Ectodermal cell (in vitro differentiated cells): ENCODE results near the gene DNMBP.

Experiments used
- H3K27ac ChIP-seq: 2 replicates; pipeline ENCODE4 v1.7.0; 2013; ENCODE audit warnings: mild to moderate bottlenecking, low read depth, low read length; ENCODE audit not compliant: insufficient read depth, poor library complexity, severe bottlenecking
- H3K27me3 ChIP-seq: 2 replicates; pipeline ENCODE4 v1.7.0; 2013; ENCODE audit warnings: mild to moderate bottlenecking, low read length; ENCODE audit not compliant: insufficient read depth, control insufficient read depth, poor library complexity, severe bottlenecking
- H3K36me3 ChIP-seq: one replicate; pipeline ENCODE4 v1.7.0; 2013; ENCODE audit warnings: low read length; ENCODE audit not compliant: control insufficient read depth, insufficient read depth
- H3K4me1 ChIP-seq: one replicate; pipeline ENCODE4 v1.7.0; 2013; ENCODE audit warnings: low read length; ENCODE audit not compliant: control insufficient read depth, insufficient read depth
- H3K4me3 ChIP-seq: 2 replicates; pipeline ENCODE4 v1.7.0; 2013; ENCODE audit warnings: low read depth, low read length, control low read depth; ENCODE audit not compliant: insufficient read depth
- H3K9me3 ChIP-seq: 2 replicates; pipeline ENCODE4 v1.7.0; 2013; ENCODE audit warnings: mild to moderate bottlenecking, low read length, moderate library complexity; ENCODE audit not compliant: control insufficient read depth
- WGBS, 2 experiments: methylation state at CpG; one replicate each; pipeline ENCODE4 v1.1.7; 2013; ENCODE audit warnings: missing lambda C conversion rate in 2 of 2; 5-methylcytosine and 5-hydroxymethylcytosine counted together

The DNMBP gene

GRCh38 chr10:100006243-100006886 lies 3.4 kb downstream of the DNMBP start:
- H3K4me1 ChIP-seq = peaks cover 2% of the 10 kb centered on the region
- 63 to 74% methylated on average over 4 of the region's 4 CpGs for whole genome bisulfite sequencing, 2 experiments
- no peak overlapping the region for H3K4me3 ChIP-seq
- no peak overlapping the region for H3K27ac ChIP-seq
- H3K36me3 ChIP-seq = no peaks in the 10 kb centered on the region
- H3K9me3 ChIP-seq = no peaks in the 10 kb centered on the region
- H3K27me3 ChIP-seq = peaks cover 27% of the 10 kb centered on the region

DNA sequence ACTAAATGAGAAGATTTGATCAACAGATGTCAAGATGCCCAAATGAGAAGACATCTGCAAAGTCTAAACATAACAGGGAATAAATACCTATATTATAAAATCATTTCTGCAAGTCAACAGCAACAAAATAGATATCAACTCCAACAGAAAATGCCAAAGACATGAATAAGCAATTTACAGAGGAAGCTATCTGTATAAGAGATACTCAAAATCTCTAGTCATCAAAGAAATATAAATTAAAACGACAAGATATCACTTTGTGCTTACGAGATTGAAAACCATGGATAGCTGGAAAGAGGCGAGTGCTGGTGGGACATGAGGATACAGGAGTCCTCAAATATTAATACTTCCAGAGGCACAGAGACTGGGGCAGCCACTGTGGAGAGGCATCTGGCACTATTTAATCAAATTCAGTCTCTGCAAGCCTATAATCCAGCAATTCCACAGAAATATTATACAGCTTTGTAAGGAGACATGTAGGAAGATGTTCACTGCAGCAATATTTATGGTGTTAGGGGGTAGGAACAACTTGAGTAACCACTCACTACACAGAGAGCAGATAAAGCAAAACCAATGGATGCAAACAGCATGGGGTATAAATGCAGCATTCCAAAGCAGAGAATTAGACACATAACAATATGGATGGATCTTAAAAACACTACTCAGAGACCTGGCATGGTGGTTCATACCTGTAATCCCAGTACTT lies 4.8 kb downstream of the DNMBP start:
- H3K27me3 ChIP-seq = peaks cover 15% of the 10 kb centered on the region
- no peak overlapping the region for H3K27ac ChIP-seq
- H3K9me3 ChIP-seq = no peaks in the 10 kb centered on the region
- 96% methylated on average over 3 of the region's 3 CpGs for WGBS, 2 experiments
- H3K4me3 ChIP-seq = no peak overlapping the region
- peaks cover 2% of the 10 kb centered on the region for H3K4me1 ChIP-seq
- no peaks in the 10 kb centered on the region for H3K36me3 ChIP-seq

GRCh38 chr10:100000109-100000644 lies 9.6 kb downstream of the DNMBP start:
- Histone ChIP-seq H3K9me3 (no peaks in the 10 kb centered on the region), H3K27me3 (no peaks in the 10 kb centered on the region), H3K4me1 (no peaks in the 10 kb centered on the region), H3K4me3 (no peak overlapping the region), H3K36me3 (no peaks in the 10 kb centered on the region), H3K27ac (no peak overlapping the region)
- WGBS, 2 experiments = 80 to 85% methylated on average over 6 of the region's 6 CpGs

DNA sequence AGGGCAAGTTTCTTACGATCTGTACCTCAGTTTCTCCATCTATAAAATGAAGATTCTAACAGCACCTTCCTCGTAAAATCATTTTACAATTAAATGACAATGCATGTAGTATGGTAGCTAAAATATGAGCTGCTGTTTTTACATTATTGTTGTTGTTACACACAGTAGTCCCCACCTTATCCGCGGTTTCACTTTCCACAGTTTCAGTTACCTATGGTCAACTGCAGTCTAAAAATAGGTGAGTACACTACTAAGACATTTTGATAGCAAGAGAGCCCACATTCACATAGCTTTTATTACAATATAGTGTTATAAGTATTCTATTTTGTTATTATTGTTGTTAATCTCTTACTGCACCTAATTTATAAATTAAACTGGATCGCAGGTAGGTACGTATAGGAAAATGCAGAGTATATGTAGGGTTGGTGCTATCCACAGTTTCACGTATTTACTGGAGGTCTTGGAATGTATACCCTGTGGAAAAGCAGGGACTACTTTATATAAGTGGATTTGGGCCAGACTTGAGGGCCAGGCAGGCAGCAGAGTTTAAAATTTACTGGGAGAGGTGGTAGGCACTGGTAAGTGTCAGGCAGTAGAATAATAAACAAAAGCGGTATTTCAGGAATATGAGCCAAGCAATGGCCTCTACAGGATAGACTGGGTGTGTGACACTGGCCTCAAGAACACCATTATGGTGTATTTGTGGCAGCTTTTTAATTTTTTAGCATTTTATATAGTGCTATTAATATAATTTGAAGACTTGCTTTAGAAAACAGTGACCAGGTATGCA lies 10.2 kb downstream of the DNMBP start:
- WGBS, 2 experiments = 97 to 98% methylated on average over 5 to 8 of the region's 8 CpGs
- H3K4me3 ChIP-seq = no peak overlapping the region

GRCh38 chr10:99998889-99999288 lies 10.9 kb downstream of the DNMBP start:
- no peaks in the 10 kb centered on the region for H3K36me3 ChIP-seq
- WGBS, 2 experiments = 90 to 91% methylated on average over 6 of the region's 6 CpGs
- no peak overlapping the region for H3K4me3 ChIP-seq
- no peaks in the 10 kb centered on the region for H3K4me1 ChIP-seq
- no peaks in the 10 kb centered on the region for H3K27me3 ChIP-seq
- no peak overlapping the region for H3K27ac ChIP-seq
- no peaks in the 10 kb centered on the region for H3K9me3 ChIP-seq

More for the DNA sequence above, 10.2 kb downstream of the DNMBP start:
- no peaks in the 10 kb centered on the region for H3K9me3 ChIP-seq
- no peaks in the 10 kb centered on the region for H3K36me3 ChIP-seq
- no peaks in the 10 kb centered on the region for H3K27me3 ChIP-seq
- H3K4me1 ChIP-seq = no peaks in the 10 kb centered on the region
- no peak overlapping the region for H3K27ac ChIP-seq

- H3K9me3 ChIP-seq = no peaks in the 10 kb centered on the region
- no peak overlapping the region for H3K4me3 ChIP-seq
- WGBS, 2 experiments = 78 to 82% methylated on average over 3 to 4 of the region's 4 CpGs
- H3K36me3 ChIP-seq = no peaks in the 10 kb centered on the region
- no peaks in the 10 kb centered on the region for H3K27me3 ChIP-seq
- no peak overlapping the region for H3K27ac ChIP-seq
- H3K4me1 ChIP-seq = no peaks in the 10 kb centered on the region
Observed at GRCh38 chr10:99996671-99997648, 12.8 kb downstream of the DNMBP start.

DNA sequence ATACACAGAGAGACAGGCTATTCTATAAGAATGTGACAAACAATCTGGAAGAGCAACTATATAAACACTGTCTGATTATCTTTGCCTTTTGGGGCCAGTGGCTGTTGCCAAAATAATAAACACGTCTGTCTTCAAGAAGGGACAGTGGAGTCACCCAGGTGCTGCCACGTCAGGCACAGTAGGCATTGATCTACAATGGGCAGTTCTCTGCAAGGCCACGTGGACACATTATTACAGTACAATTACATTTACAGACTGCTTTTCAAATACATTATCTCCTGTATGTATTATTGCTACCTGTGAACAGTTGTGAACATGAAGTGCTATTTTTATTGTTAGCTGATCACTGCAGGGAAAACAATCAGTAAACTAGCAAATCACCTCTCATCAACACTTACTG lies 14.0 kb downstream of the DNMBP start:
- no peaks in the 10 kb centered on the region for H3K27me3 ChIP-seq
- no peak overlapping the region for H3K4me3 ChIP-seq
- H3K27ac ChIP-seq = no peak overlapping the region
- H3K4me1 ChIP-seq = no peaks in the 10 kb centered on the region
- H3K9me3 ChIP-seq = no peaks in the 10 kb centered on the region
- WGBS, 2 experiments = 88 to 99% methylated on average over 3 of the region's 3 CpGs
- H3K36me3 ChIP-seq = no peaks in the 10 kb centered on the region

- H3K27ac ChIP-seq = no peak overlapping the region
- no peaks in the 10 kb centered on the region for H3K27me3 ChIP-seq
- H3K4me1 ChIP-seq = no peaks in the 10 kb centered on the region
- no peak overlapping the region for H3K4me3 ChIP-seq
- H3K9me3 ChIP-seq = no peaks in the 10 kb centered on the region
- H3K36me3 ChIP-seq = no peaks in the 10 kb centered on the region
- WGBS, 2 experiments = 96 to 97% methylated on average over 3 of the region's 3 CpGs
Observed at GRCh38 chr10:99995269-99995668, 14.5 kb downstream of the DNMBP start.

GRCh38 chr10:99994801-99995200 lies 14.9 kb downstream of the DNMBP start:
- Histone ChIP-seq H3K27ac (no peak overlapping the region), H3K4me3 (no peak overlapping the region), H3K9me3 (no peaks in the 10 kb centered on the region), H3K27me3 (no peaks in the 10 kb centered on the region), H3K4me1 (no peaks in the 10 kb centered on the region), H3K36me3 (no peaks in the 10 kb centered on the region)
- 90 to 93% methylated on average over 5 of the region's 5 CpGs for WGBS, 2 experiments
